Naive thymus-derived CD4-positive, alpha-beta T cell (primary cell): ENCODE data around the gene C2. TPM values are rescaled to one million over a fixed set of nuclear protein-coding genes. Genes with fewer than 3 reads are reported as not detected.

Source experiments
- ATAC-seq: fragments of 150-1000 bp; cut with Tn5 transposase; 2 replicates; pipeline ENCODE4 v1.10.0; 2021; ENCODE audit warnings: mild to moderate bottlenecking, moderate library complexity
- CTCF ChIA-PET: fragments of 350-600 bp; sonication (Branson Sonifier 250); formaldehyde crosslinking; loops from one replicate; lab custom pipeline; 2021; ENCODE audit warnings: antibody characterized with exemption; lab: Charles Lee
- POLR2A ChIA-PET: fragments of 350-600 bp; sonication (Branson Sonifier 250); formaldehyde crosslinking; loops from one replicate; lab custom pipeline; 2021; ENCODE audit warnings: antibody characterized with exemption, inconsistent platforms; lab: Charles Lee
- DNase-seq, 9 donors: peaks; one replicate each; pipeline versions ENCODE4 v3.0.0 to v3.0.0-alpha.2; 2020 to 2022; ENCODE audit warnings: mixed read lengths in 1 of 9
- H3K27ac ChIP-seq: one replicate; pipeline ENCODE4 v1.7.0; 2013; ENCODE audit warnings: mild to moderate bottlenecking, low read depth, low read length, moderate library complexity
- H3K27me3 ChIP-seq, 2 donors: one replicate each; pipeline ENCODE4 v1.7.0; 2013; ENCODE audit warnings: low read length in 2 of 2, mild to moderate bottlenecking in 2 of 2, moderate library complexity in 2 of 2; ENCODE audit not compliant: control insufficient read depth in 2 of 2, insufficient read depth in 2 of 2
- H3K36me3 ChIP-seq, 3 experiments: 1 replicate in 2 of 3; 2 replicates in 1 of 3; pipeline ENCODE4 v1.7.0; 2013; ENCODE audit warnings: low read length in 3 of 3, mild to moderate bottlenecking in 3 of 3, moderate library complexity in 1 of 3; ENCODE audit not compliant: insufficient read depth in 3 of 3, control insufficient read depth in 2 of 3
- H3K4me1 ChIP-seq, 2 donors: one replicate each; pipeline ENCODE4 v1.7.0; 2013; ENCODE audit warnings: low read length in 2 of 2, mild to moderate bottlenecking in 2 of 2, moderate library complexity in 1 of 2; ENCODE audit not compliant: control insufficient read depth in 2 of 2, insufficient read depth in 2 of 2
- H3K4me3 ChIP-seq: 2 replicates; pipeline ENCODE4 v1.7.0; 2013; ENCODE audit warnings: mild to moderate bottlenecking, low read length
- H3K9me3 ChIP-seq, 3 experiments: 1 replicate in 2 of 3; 2 replicates in 1 of 3; pipeline ENCODE4 v1.7.0; 2013; ENCODE audit warnings: low read length in 3 of 3; ENCODE audit not compliant: control insufficient read depth in 2 of 3
- H3K27ac Mint-ChIP-seq, 9 donors: one replicate each; pipeline ENCODE4 v1.8.0; 2020 to 2022; ENCODE audit warnings: mixed read lengths in 9 of 9, mild to moderate bottlenecking in 8 of 9, moderate library complexity in 5 of 9, inconsistent platforms in 2 of 9
- H3K27me3 Mint-ChIP-seq, 5 donors: one replicate each; pipeline ENCODE4 v1.8.0; 2021 to 2022; ENCODE audit warnings: mixed read lengths in 5 of 5, mild to moderate bottlenecking in 1 of 5
- H3K36me3 Mint-ChIP-seq, 5 donors: one replicate each; pipeline ENCODE4 v1.8.0; 2020 to 2022; ENCODE audit warnings: mixed read lengths in 5 of 5, mild to moderate bottlenecking in 3 of 5, inconsistent platforms in 1 of 5
- H3K4me1 Mint-ChIP-seq, 7 donors: one replicate each; pipeline ENCODE4 v1.8.0; 2020 to 2022; ENCODE audit warnings: mixed read lengths in 7 of 7, mild to moderate bottlenecking in 3 of 7, inconsistent platforms in 1 of 7
- H3K4me3 Mint-ChIP-seq, 10 donors: one replicate each; pipeline ENCODE4 v1.8.0; 2020 to 2022; ENCODE audit warnings: mild to moderate bottlenecking in 10 of 10, mixed read lengths in 10 of 10, moderate library complexity in 6 of 10, inconsistent platforms in 2 of 10
- H3K9me3 Mint-ChIP-seq, 11 donors: one replicate each; pipeline ENCODE4 v1.8.0; 2020 to 2022; ENCODE audit warnings: mixed read lengths in 11 of 11, mild to moderate bottlenecking in 4 of 11, inconsistent platforms in 1 of 11, moderate library complexity in 1 of 11
- intact Hi-C, 2 donors: fragments of 100-400 bp; cut with micrococcal nuclease; formaldehyde crosslinking; loops; one replicate each; pipeline ENCODE4 v1.15.1; 2023
- polyA plus RNA-seq, 2 donors: library from polyadenylated mRNA; unstranded; fragments of 300-500 nt; fragmentation: Illumina TruSeq; gene quantifications; one replicate each; pipeline ENCODE4 v1.2.3, GENCODE V29; 2021
- total RNA-seq, 6 experiments: library from RNA in 5 of 6; stranded (reverse) in 5 of 6; gene quantifications; 1 replicate in 5 of 6; 2 replicates in 1 of 6; pipeline ENCODE4 v1.2.3 and lab custom pipeline; 2021 to 2026

The C2 gene
- total and polyA plus RNA-seq, 7 experiments from 2014 or later: 0.10 to 8.2 (median 2.1) TPM; not detected in 1

- Histone ChIP-seq H3K9me3 (no peaks in the 10 kb centered on the region), H3K27me3 (no peaks in the 10 kb centered on the region), H3K4me1 (no peaks in the 10 kb centered on the region), H3K36me3 (no peaks in the 10 kb centered on the region), H3K4me3 (no peak overlapping the region), H3K27ac (no peak overlapping the region)
- H3K27me3 Mint-ChIP-seq: peaks cover 0 to 14% (median 7%) of the 10 kb centered on the region in 5 donors
- H3K9me3 Mint-ChIP-seq: no peaks in the 10 kb centered on the region
- DNase-seq (no peak), ATAC-seq (no peak)
- intact Hi-C loops: no loop called here
- ChIA-PET POLR2A (no interaction called here), CTCF (interaction anchor here (1.6 kb wide), 1 partner anchor 9 kb away, joined by 5 read pairs; no protein-coding TSS in a partner anchor)
- no peak overlapping the region for H3K27ac Mint-ChIP-seq
- H3K4me3 Mint-ChIP-seq: no peak overlapping the region
- no peaks in the 10 kb centered on the region for H3K36me3 Mint-ChIP-seq
- H3K4me1 Mint-ChIP-seq: peaks cover 0 to 10% (median 0%) of the 10 kb centered on the region in 7 donors
Measured at GRCh38 chr6:31943742-31944141, 16.2 kb downstream of the C2 start.

DNA sequence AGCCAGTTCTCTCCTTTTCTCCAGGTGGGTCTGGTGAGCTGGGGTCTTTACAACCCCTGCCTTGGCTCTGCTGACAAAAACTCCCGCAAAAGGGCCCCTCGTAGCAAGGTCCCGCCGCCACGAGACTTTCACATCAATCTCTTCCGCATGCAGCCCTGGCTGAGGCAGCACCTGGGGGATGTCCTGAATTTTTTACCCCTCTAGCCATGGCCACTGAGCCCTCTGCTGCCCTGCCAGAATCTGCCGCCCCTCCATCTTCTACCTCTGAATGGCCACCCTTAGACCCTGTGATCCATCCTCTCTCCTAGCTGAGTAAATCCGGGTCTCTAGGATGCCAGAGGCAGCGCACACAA lies 17.6 kb downstream of the C2 start:
- intact Hi-C loops: no loop called here
- no peaks in the 10 kb centered on the region for H3K9me3 ChIP-seq
- no peaks in the 10 kb centered on the region for H3K27me3 ChIP-seq
- no peaks in the 10 kb centered on the region for H3K4me1 ChIP-seq
- Mint-ChIP-seq H3K4me1 (peaks cover 0 to 10% (median 0%) of the 10 kb centered on the region in 7 donors), H3K9me3 (no peaks in the 10 kb centered on the region), H3K27me3 (peaks cover 0 to 14% (median 7%) of the 10 kb centered on the region in 5 donors), H3K36me3 (no peaks in the 10 kb centered on the region), H3K4me3 (no peak overlapping the region), H3K27ac (no peak overlapping the region)
- H3K27ac ChIP-seq: no peak overlapping the region
- DNase-seq (no peak), ATAC-seq (no peak)
- no peak overlapping the region for H3K4me3 ChIP-seq
- ChIA-PET CTCF (no interaction called here), POLR2A (interaction anchor here (0.6 kb wide), 1 partner anchor 293 kb away, joined by 3 read pairs; the partner anchor contains the start of gene BAG6)
- no peaks in the 10 kb centered on the region for H3K36me3 ChIP-seq

GRCh38 chr6:31945507-31946369 lies 18.2 kb downstream of the C2 start, which contains the start of gene CFB:
TSS of gene CFB (plus strand) at chr6:31946095. CDS start at chr6:31946222, 127 bp downstream.
- DNase-seq (no peak), ATAC-seq (no peak)
- POLR2A ChIA-PET: interaction anchor here (0.6 kb wide), 1 partner anchor 293 kb away, joined by 3 read pairs; the partner anchor contains the start of gene BAG6
- no peak within 1 kb of the TSS for H3K4me3 ChIP-seq
- CTCF ChIA-PET: no interaction called here
- H3K9me3 ChIP-seq: no peaks in the 10 kb centered on the region
- Mint-ChIP-seq H3K36me3 (no peaks in the 10 kb centered on the region), H3K4me3 (no peak within 1 kb of the TSS), H3K27ac (peak within 1 kb of the TSS in 3 of 9 donors; percentile 13 to 54 (median 36)), H3K9me3 (no peaks in the 10 kb centered on the region), H3K4me1 (peaks cover 0 to 8% (median 0%) of the 10 kb centered on the region in 7 donors), H3K27me3 (peaks cover 0 to 14% (median 7%) of the 10 kb centered on the region in 5 donors)
- no peaks in the 10 kb centered on the region for H3K27me3 ChIP-seq
- H3K36me3 ChIP-seq: peaks cover 0 to 4% (median 0%) of the 10 kb centered on the region in 3 experiments
- intact Hi-C loops: no loop called here
- H3K4me1 ChIP-seq: no peaks in the 10 kb centered on the region
- H3K27ac ChIP-seq: no peak within 1 kb of the TSS

DNA sequence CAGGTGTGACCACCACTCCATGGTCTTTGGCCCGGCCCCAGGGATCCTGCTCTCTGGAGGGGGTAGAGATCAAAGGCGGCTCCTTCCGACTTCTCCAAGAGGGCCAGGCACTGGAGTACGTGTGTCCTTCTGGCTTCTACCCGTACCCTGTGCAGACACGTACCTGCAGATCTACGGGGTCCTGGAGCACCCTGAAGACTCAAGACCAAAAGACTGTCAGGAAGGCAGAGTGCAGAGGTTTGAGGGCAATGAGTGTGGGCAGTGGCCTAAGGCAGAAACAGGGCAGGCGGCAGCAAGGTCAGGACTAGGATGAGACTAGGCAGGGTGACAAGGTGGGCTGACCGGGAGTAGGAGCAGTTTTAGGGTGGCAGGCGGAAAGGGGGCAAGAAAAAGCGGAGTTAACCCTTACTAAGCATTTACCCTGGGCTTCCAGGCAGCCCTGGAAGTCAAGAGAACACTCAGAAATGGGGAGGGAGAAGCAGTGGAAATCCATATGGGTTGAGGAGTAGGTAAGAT lies 18.9 kb downstream of the C2 start:
- Mint-ChIP-seq H3K9me3 (no peaks in the 10 kb centered on the region), H3K27me3 (peaks cover 0 to 14% (median 6%) of the 10 kb centered on the region in 5 donors), H3K4me1 (peaks cover 0 to 8% (median 0%) of the 10 kb centered on the region in 7 donors), H3K36me3 (no peaks in the 10 kb centered on the region), H3K27ac (peak overlapping the region in 1 of 9 donors; percentile 54), H3K4me3 (no peak overlapping the region)
- Histone ChIP-seq H3K4me1 (no peaks in the 10 kb centered on the region), H3K27me3 (no peaks in the 10 kb centered on the region), H3K36me3 (peaks cover 0 to 10% (median 2%) of the 10 kb centered on the region in 3 experiments), H3K4me3 (no peak overlapping the region), H3K9me3 (no peaks in the 10 kb centered on the region), H3K27ac (no peak overlapping the region)
- POLR2A ChIA-PET: no interaction called here
- DNase-seq (no peak), ATAC-seq (no peak)
- CTCF ChIA-PET: no interaction called here
- intact Hi-C loops: no loop called here

DNA sequence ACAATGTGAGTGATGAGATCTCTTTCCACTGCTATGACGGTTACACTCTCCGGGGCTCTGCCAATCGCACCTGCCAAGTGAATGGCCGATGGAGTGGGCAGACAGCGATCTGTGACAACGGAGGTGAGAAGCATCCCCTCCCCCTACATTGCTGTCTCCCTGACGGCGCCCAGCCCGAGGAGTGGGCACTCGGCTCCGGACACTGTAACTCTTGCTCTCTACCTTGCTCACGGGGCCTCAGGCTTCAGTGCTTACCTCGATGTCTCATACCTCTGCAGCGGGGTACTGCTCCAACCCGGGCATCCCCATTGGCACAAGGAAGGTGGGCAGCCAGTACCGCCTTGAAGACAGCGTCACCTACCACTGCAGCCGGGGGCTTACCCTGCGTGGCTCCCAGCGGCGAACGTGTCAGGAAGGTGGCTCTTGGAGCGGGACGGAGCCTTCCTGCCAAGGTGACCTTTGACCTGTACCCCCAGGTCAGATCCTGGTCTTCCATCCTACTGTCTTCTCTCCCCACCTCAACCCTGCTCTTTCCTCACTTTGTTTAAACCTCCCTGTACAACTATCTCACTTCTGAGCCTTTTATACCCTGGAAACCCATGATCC lies 19.7 kb downstream of the C2 start:
- Mint-ChIP-seq H3K36me3 (no peaks in the 10 kb centered on the region), H3K4me1 (peaks cover 0 to 8% (median 0%) of the 10 kb centered on the region in 7 donors)

DNA sequence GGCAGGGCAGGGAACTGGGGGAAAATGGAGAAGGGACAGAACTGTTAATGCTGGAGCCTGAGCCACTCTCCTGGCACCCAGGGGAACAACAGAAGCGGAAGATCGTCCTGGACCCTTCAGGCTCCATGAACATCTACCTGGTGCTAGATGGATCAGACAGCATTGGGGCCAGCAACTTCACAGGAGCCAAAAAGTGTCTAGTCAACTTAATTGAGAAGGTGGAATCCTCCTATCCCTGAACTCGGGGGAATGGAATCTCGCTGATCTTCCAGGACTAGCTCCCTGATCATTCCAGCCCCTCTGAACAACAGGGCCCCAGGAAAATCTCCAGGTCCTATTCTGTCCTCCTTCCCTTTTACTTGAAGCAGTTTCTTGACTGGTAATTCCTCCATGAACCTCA lies 20.3 kb downstream of the C2 start:
- H3K4me1 ChIP-seq: no peaks in the 10 kb centered on the region
- no peak for ATAC-seq

More for the DNA sequence above, 19.7 kb downstream of the C2 start:
- Histone ChIP-seq H3K27me3 (no peaks in the 10 kb centered on the region), H3K36me3 (peaks cover 0 to 18% (median 5%) of the 10 kb centered on the region in 3 experiments), H3K27ac (no peak overlapping the region), H3K4me3 (no peak overlapping the region), H3K4me1 (no peaks in the 10 kb centered on the region), H3K9me3 (no peaks in the 10 kb centered on the region)
- CTCF ChIA-PET: no interaction called here
- intact Hi-C loops: no loop called here
- Mint-ChIP-seq H3K27me3 (peaks cover 0 to 11% (median 5%) of the 10 kb centered on the region in 5 donors), H3K9me3 (no peaks in the 10 kb centered on the region), H3K27ac (peak overlapping the region in 2 of 9 donors; percentile 36 to 80), H3K4me3 (no peak overlapping the region)
- no peak for DNase-seq
- no peak for ATAC-seq
- POLR2A ChIA-PET: no interaction called here

More for the DNA sequence above, 20.3 kb downstream of the C2 start:
- Mint-ChIP-seq H3K27me3 (peaks cover 0 to 4% (median 0%) of the 10 kb centered on the region in 5 donors), H3K9me3 (no peaks in the 10 kb centered on the region), H3K27ac (peak overlapping the region in 3 of 9 donors; percentile 51 to 80 (median 51)), H3K4me3 (no peak overlapping the region), H3K4me1 (peaks cover 0 to 4% (median 0%) of the 10 kb centered on the region in 7 donors), H3K36me3 (peaks cover 0 to 1% (median 0%) of the 10 kb centered on the region in 5 donors)
- ChIA-PET POLR2A (no interaction called here), CTCF (interaction anchor here (0.6 kb wide), 1 partner anchor 268 kb away, joined by 4 read pairs; no protein-coding TSS in a partner anchor)
- no peak overlapping the region for H3K27ac ChIP-seq
- no peak for DNase-seq
- H3K36me3 ChIP-seq: peaks cover 3 to 25% (median 5%) of the 10 kb centered on the region in 3 experiments
- H3K4me3 ChIP-seq: no peak overlapping the region
- intact Hi-C loops: no loop called here
- H3K27me3 ChIP-seq: no peaks in the 10 kb centered on the region
- no peaks in the 10 kb centered on the region for H3K9me3 ChIP-seq
